Activated naive CD4-positive, alpha-beta T cell treated with anti-CD3 and anti-CD28 coated beads, Interleukin-2, amount 50 U/mL, for 24 hours (primary cell): Measurements from ENCODE around the gene MAPK8.

ENCODE experiments used
- H3K27ac Mint-ChIP-seq: one replicate; pipeline ENCODE4 v1.8.0; 2021; ENCODE audit warnings: mild to moderate bottlenecking, mixed read lengths
- H3K27me3 Mint-ChIP-seq: one replicate; pipeline ENCODE4 v1.8.0; 2021; ENCODE audit warnings: mixed read lengths
- H3K36me3 Mint-ChIP-seq: one replicate; pipeline ENCODE4 v1.8.0; 2021; ENCODE audit warnings: mixed read lengths
- H3K4me1 Mint-ChIP-seq: one replicate; pipeline ENCODE4 v1.8.0; 2021; ENCODE audit warnings: mixed read lengths
- H3K4me3 Mint-ChIP-seq: one replicate; pipeline ENCODE4 v1.8.0; 2021; ENCODE audit warnings: mild to moderate bottlenecking, mixed read lengths
- H3K9me3 Mint-ChIP-seq: one replicate; pipeline ENCODE4 v1.8.0; 2021; ENCODE audit warnings: mixed read lengths

The MAPK8 gene

GRCh38 chr10:48450233-48450740, 143.8 kb downstream of the MAPK8 start:
- Mint-ChIP-seq H3K27ac (no peak overlapping the region), H3K4me3 (no peak overlapping the region), H3K4me1 (no peaks in the 10 kb centered on the region)

GRCh38 chr10:48450741-48451466, 144.4 kb downstream of the MAPK8 start:
- Mint-ChIP-seq H3K9me3 (no peaks in the 10 kb centered on the region), H3K27ac (no peak overlapping the region), H3K4me1 (no peaks in the 10 kb centered on the region), H3K27me3 (no peaks in the 10 kb centered on the region), H3K4me3 (no peak overlapping the region), H3K36me3 (no peaks in the 10 kb centered on the region)

More at GRCh38 chr10:48450233-48450740, 143.8 kb downstream of the MAPK8 start:
- H3K9me3 Mint-ChIP-seq, result no peaks in the 10 kb centered on the region
- H3K27me3 Mint-ChIP-seq, result no peaks in the 10 kb centered on the region
- no peaks in the 10 kb centered on the region for H3K36me3 Mint-ChIP-seq

- no peaks in the 10 kb centered on the region for H3K9me3 Mint-ChIP-seq
- no peak overlapping the region for H3K27ac Mint-ChIP-seq
- H3K36me3 Mint-ChIP-seq, result no peaks in the 10 kb centered on the region
- H3K4me3 Mint-ChIP-seq, result no peak overlapping the region
- H3K4me1 Mint-ChIP-seq, result no peaks in the 10 kb centered on the region
- H3K27me3 Mint-ChIP-seq, result no peaks in the 10 kb centered on the region
Measured at GRCh38 chr10:48451969-48452878, 145.7 kb downstream of the MAPK8 start.

GRCh38 chr10:48452879-48453412, 146.5 kb downstream of the MAPK8 start:
- no peaks in the 10 kb centered on the region for H3K9me3 Mint-ChIP-seq

GRCh38 chr10:48453451-48454301, 147.2 kb downstream of the MAPK8 start:
- no peaks in the 10 kb centered on the region for H3K27me3 Mint-ChIP-seq
- no peaks in the 10 kb centered on the region for H3K9me3 Mint-ChIP-seq
- no peaks in the 10 kb centered on the region for H3K36me3 Mint-ChIP-seq
- H3K4me1 Mint-ChIP-seq, result no peaks in the 10 kb centered on the region
- H3K4me3 Mint-ChIP-seq, result no peak overlapping the region
- no peak overlapping the region for H3K27ac Mint-ChIP-seq

More at GRCh38 chr10:48452879-48453412, 146.5 kb downstream of the MAPK8 start:
- Mint-ChIP-seq H3K27ac (no peak overlapping the region), H3K4me3 (no peak overlapping the region), H3K4me1 (no peaks in the 10 kb centered on the region), H3K36me3 (no peaks in the 10 kb centered on the region), H3K27me3 (no peaks in the 10 kb centered on the region)

- Mint-ChIP-seq H3K4me3 (no peak overlapping the region), H3K36me3 (no peaks in the 10 kb centered on the region), H3K9me3 (no peaks in the 10 kb centered on the region), H3K27me3 (no peaks in the 10 kb centered on the region), H3K27ac (no peak overlapping the region), H3K4me1 (no peaks in the 10 kb centered on the region)
Measured at GRCh38 chr10:48454302-48455054, 148.0 kb downstream of the MAPK8 start.

- H3K27ac Mint-ChIP-seq, result no peak overlapping the region
- no peaks in the 10 kb centered on the region for H3K9me3 Mint-ChIP-seq
- no peaks in the 10 kb centered on the region for H3K27me3 Mint-ChIP-seq
- H3K36me3 Mint-ChIP-seq, result no peaks in the 10 kb centered on the region
- H3K4me1 Mint-ChIP-seq, result no peaks in the 10 kb centered on the region
- H3K4me3 Mint-ChIP-seq, result no peak overlapping the region
Measured at GRCh38 chr10:48455055-48455391, 148.5 kb downstream of the MAPK8 start.

- Mint-ChIP-seq H3K36me3 (no peaks in the 10 kb centered on the region), H3K27me3 (no peaks in the 10 kb centered on the region), H3K4me3 (no peak overlapping the region), H3K27ac (no peak overlapping the region), H3K9me3 (no peaks in the 10 kb centered on the region), H3K4me1 (no peaks in the 10 kb centered on the region)
Measured at GRCh38 chr10:48455392-48456151, 149.1 kb downstream of the MAPK8 start.

- no peak overlapping the region for H3K4me3 Mint-ChIP-seq
Measured at GRCh38 chr10:48456361-48456804, 149.9 kb downstream of the MAPK8 start.

GRCh38 chr10:48456808-48457761, 150.6 kb downstream of the MAPK8 start:
- H3K4me3 Mint-ChIP-seq, result no peak overlapping the region
- H3K36me3 Mint-ChIP-seq, result no peaks in the 10 kb centered on the region
- H3K9me3 Mint-ChIP-seq, result no peaks in the 10 kb centered on the region
- no peak overlapping the region for H3K27ac Mint-ChIP-seq
- H3K4me1 Mint-ChIP-seq, result no peaks in the 10 kb centered on the region
- no peaks in the 10 kb centered on the region for H3K27me3 Mint-ChIP-seq

More at GRCh38 chr10:48456361-48456804, 149.9 kb downstream of the MAPK8 start:
- no peak overlapping the region for H3K27ac Mint-ChIP-seq
- no peaks in the 10 kb centered on the region for H3K9me3 Mint-ChIP-seq
- H3K27me3 Mint-ChIP-seq, result no peaks in the 10 kb centered on the region
- no peaks in the 10 kb centered on the region for H3K4me1 Mint-ChIP-seq
- no peaks in the 10 kb centered on the region for H3K36me3 Mint-ChIP-seq

GRCh38 chr10:48457949-48458661, 151.6 kb downstream of the MAPK8 start:
- H3K4me3 Mint-ChIP-seq, result no peak overlapping the region
- no peaks in the 10 kb centered on the region for H3K9me3 Mint-ChIP-seq
- no peaks in the 10 kb centered on the region for H3K4me1 Mint-ChIP-seq
- no peaks in the 10 kb centered on the region for H3K27me3 Mint-ChIP-seq
- H3K36me3 Mint-ChIP-seq, result no peaks in the 10 kb centered on the region
- no peak overlapping the region for H3K27ac Mint-ChIP-seq

GRCh38 chr10:48458662-48459048, 152.2 kb downstream of the MAPK8 start:
- Mint-ChIP-seq H3K36me3 (no peaks in the 10 kb centered on the region), H3K4me1 (no peaks in the 10 kb centered on the region), H3K27ac (no peak overlapping the region), H3K4me3 (no peak overlapping the region), H3K9me3 (no peaks in the 10 kb centered on the region), H3K27me3 (no peaks in the 10 kb centered on the region)
